Neural cell (in vitro differentiated cells): ENCODE results near the gene CA5A. TPM values are rescaled to one million over a fixed set of nuclear protein-coding genes. Genes with fewer than 3 reads are reported as not detected.

Source experiments
- H2AFZ ChIP-seq: fragments of 200-600, 300-800 bp; sonication (generic), shearing (Covaris generic); 2 replicates; pipeline ENCODE4 v1.6.0; 2014; ENCODE audit warnings: low read depth, mild to moderate bottlenecking, antibody characterized with exemption, low read length, moderate library complexity
- H3F3A ChIP-seq: fragments of 200-600 bp; shearing (Covaris generic); 2 replicates; pipeline ENCODE4 v1.6.1; 2016; ENCODE audit warnings: mild to moderate bottlenecking, moderate library complexity, mixed read lengths, antibody characterized with exemption, low read length; ENCODE audit not compliant: insufficient read depth, poor library complexity, severe bottlenecking
- H3K27ac ChIP-seq: fragments of 200-600, 300-800 bp; sonication (generic), shearing (Covaris generic); 2 replicates; pipeline ENCODE4 v1.5.1; 2014; ENCODE audit warnings: mild to moderate bottlenecking, low read length, moderate library complexity
- H3K27me3 ChIP-seq: fragments of 300-800, 200-600 bp; sonication (generic), shearing (Covaris generic); 2 replicates; pipeline ENCODE4 v1.6.0; 2014; ENCODE audit warnings: mild to moderate bottlenecking, low read depth, low read length, moderate library complexity; ENCODE audit not compliant: insufficient read depth
- H3K36me3 ChIP-seq: fragments of 300-800, 200-600 bp; sonication (generic), shearing (Covaris generic); 2 replicates; pipeline ENCODE4 v1.5.1; 2014; ENCODE audit warnings: mild to moderate bottlenecking, antibody characterized with exemption, low read length, moderate library complexity; ENCODE audit not compliant: insufficient read depth
- H3K4me2 ChIP-seq: fragments of 300-800, 200-600 bp; sonication (generic), shearing (Covaris generic); 2 replicates; pipeline ENCODE4 v1.6.0; 2014; ENCODE audit warnings: mild to moderate bottlenecking, low read length
- H3K4me3 ChIP-seq: fragments of 300-800, 200-600 bp; sonication (generic), shearing (Covaris generic); 2 replicates; pipeline ENCODE4 v1.5.1; 2014; ENCODE audit warnings: mild to moderate bottlenecking, low read length, moderate library complexity
- H3K79me2 ChIP-seq: fragments of 200-600 bp; shearing (Covaris generic); replicated peaks from 2 replicates; pipeline ENCODE4 v1.6.0; 2014; ENCODE audit warnings: mild to moderate bottlenecking, low read length, moderate library complexity; ENCODE audit not compliant: insufficient read depth
- H3K9ac ChIP-seq: fragments of 300-800, 200-600 bp; sonication (generic), shearing (Covaris generic); 2 replicates; pipeline ENCODE4 v1.6.1; 2016; ENCODE audit warnings: mild to moderate bottlenecking, low read length, mixed read lengths
- H3K9me2 ChIP-seq: fragments of 200-600 bp; shearing (Covaris generic); 2 replicates; pipeline ENCODE4 v1.6.1; 2016; ENCODE audit warnings: mild to moderate bottlenecking, low read length, mixed read lengths; ENCODE audit not compliant: insufficient read depth
- H3K9me3 ChIP-seq: fragments of 200-600, 300-800 bp; sonication (generic), shearing (Covaris generic); 2 replicates; pipeline ENCODE4 v1.6.1; 2016; ENCODE audit warnings: mild to moderate bottlenecking, mixed run types, low read length, moderate library complexity, mixed read lengths
- H4K20me1 ChIP-seq: fragments of 200-600 bp; shearing (Covaris generic); 2 replicates; pipeline ENCODE4 v1.6.1; 2016; ENCODE audit warnings: mild to moderate bottlenecking, mixed run types; ENCODE audit not compliant: insufficient read depth
- CTCF ChIP-seq: fragments of 450-650 bp; IDR thresholded peaks from 2 replicates; pipeline ENCODE4 v1.5.1; 2014; ENCODE audit warnings: antibody characterized with exemption, mild to moderate bottlenecking, moderate library complexity; ENCODE audit not compliant: poor library complexity, severe bottlenecking
- EP300 ChIP-seq: fragments of 450-650 bp; conservative IDR thresholded peaks from 2 replicates; pipeline ENCODE4 v1.6.1; 2014; ENCODE audit warnings: antibody characterized with exemption, mild to moderate bottlenecking, moderate library complexity; ENCODE audit not compliant: poor library complexity, severe bottlenecking
- EZH2 ChIP-seq: fragments of 200-600, 300-800 bp; shearing (Covaris generic), sonication (generic); IDR thresholded peaks from 2 replicates; pipeline ENCODE4 v1.6.1; 2014; ENCODE audit warnings: antibody characterized with exemption, low read length, borderline replicate concordance, mild to moderate bottlenecking; ENCODE audit not compliant: insufficient read depth, poor library complexity, severe bottlenecking
- MXI1 ChIP-seq: fragments of 450-650 bp; conservative IDR thresholded peaks from 2 replicates; pipeline ENCODE4 v1.6.1; 2014; ENCODE audit warnings: antibody characterized with exemption, mild to moderate bottlenecking; ENCODE audit not compliant: poor library complexity, severe bottlenecking
- POLR2AphosphoS5 ChIP-seq: IDR thresholded peaks from 2 replicates; pipeline ENCODE4 v1.6.1; 2012
- RAD21 ChIP-seq: fragments of 450-650 bp; conservative IDR thresholded peaks from 2 replicates; pipeline ENCODE4 v1.6.1; 2014; ENCODE audit warnings: antibody characterized with exemption, mild to moderate bottlenecking, moderate library complexity
- REST ChIP-seq: IDR thresholded peaks from 2 replicates; pipeline ENCODE4 v1.6.1; 2012; ENCODE audit warnings: borderline replicate concordance
- SMC3 ChIP-seq: fragments of 450-650 bp; conservative IDR thresholded peaks from 2 replicates; pipeline ENCODE4 v1.6.1; 2014; ENCODE audit warnings: antibody characterized with exemption, mild to moderate bottlenecking, moderate library complexity; ENCODE audit not compliant: poor library complexity
- TAF1 ChIP-seq: IDR thresholded peaks from 2 replicates; pipeline ENCODE4 v1.6.1; 2012; ENCODE audit warnings: low read depth
- polyA plus RNA-seq: library from polyadenylated mRNA; depleted of rRNA; stranded (reverse); fragments of >200 nt; gene quantifications from 2 replicates; pipeline ENCODE4 v1.2.3, GENCODE V29; 2014

Gene CA5A
- polyA plus RNA-seq, 1 donor from 2014 or later: not detected

- Histone ChIP-seq H3F3A (no peaks in the 10 kb centered on the region), H3K9ac (no peak overlapping the region), H3K36me3 (no peaks in the 10 kb centered on the region), H3K4me2 (no peak overlapping the region), H3K9me2 (no peaks in the 10 kb centered on the region), H2AFZ (no peak overlapping the region), H4K20me1 (no peaks in the 10 kb centered on the region), H3K79me2 (no peaks in the 10 kb centered on the region), H3K4me3 (no peak overlapping the region), H3K9me3 (no peaks in the 10 kb centered on the region), H3K27me3 (no peaks in the 10 kb centered on the region), H3K27ac (no peak overlapping the region)
- TF ChIP-seq SMC3 (no peak), TAF1 (no peak), CTCF (no peak)
These were observed 9.2 kb downstream of the CA5A start for GRCh38 chr16:87927195-87927562.

GRCh38 chr16:87926246-87927194, 9.8 kb downstream of the CA5A start:
- Histone ChIP-seq H3K27ac (no peak overlapping the region), H3K9me2 (no peaks in the 10 kb centered on the region), H3K36me3 (no peaks in the 10 kb centered on the region), H3K9ac (no peak overlapping the region), H4K20me1 (no peaks in the 10 kb centered on the region), H3K9me3 (no peaks in the 10 kb centered on the region), H3F3A (no peaks in the 10 kb centered on the region), H3K4me3 (no peak overlapping the region), H2AFZ (no peak overlapping the region), H3K79me2 (no peaks in the 10 kb centered on the region), H3K27me3 (no peaks in the 10 kb centered on the region), H3K4me2 (no peak overlapping the region)
- no peak for TF ChIP-seq CTCF

- Histone ChIP-seq H3K4me3 (no peak overlapping the region), H3K27me3 (no peaks in the 10 kb centered on the region), H4K20me1 (no peaks in the 10 kb centered on the region), H3K79me2 (no peaks in the 10 kb centered on the region), H3K36me3 (no peaks in the 10 kb centered on the region), H2AFZ (no peak overlapping the region), H3F3A (no peaks in the 10 kb centered on the region), H3K9me3 (no peaks in the 10 kb centered on the region), H3K9ac (no peak overlapping the region), H3K4me2 (no peak overlapping the region), H3K27ac (no peak overlapping the region), H3K9me2 (no peaks in the 10 kb centered on the region)
- TF ChIP-seq EP300: no peak
- no peak for TF ChIP-seq POLR2AphosphoS5
- TF ChIP-seq MXI1: no peak
- no peak for TF ChIP-seq RAD21
- no peak for TF ChIP-seq REST
- no peak for TF ChIP-seq EZH2
- no peak for TF ChIP-seq SMC3
- no peak for TF ChIP-seq CTCF
- TF ChIP-seq TAF1: no peak
These were observed 11.3 kb downstream of the CA5A start for GRCh38 chr16:87924811-87925670.
